ENCODE measurements around the gene GABPB2.

GRCh38 chr1:151069103-151069486 lies 1.5 kb upstream of the GABPB2 start:
- TF ChIP-seq CTCF (IDR thresholded peaks at IDR 0.05) (no peak), POLR2AphosphoS5 (IDR thresholded peaks at IDR 0.05; ENCODE audit: low read depth, low read length) (no peak), REST (IDR thresholded peaks at IDR 0.05; ENCODE audit: insufficient read depth in 1 of 2, low read depth in 2 of 2, low read length in 1 of 2) (no peak), SIN3A (IDR thresholded peaks at IDR 0.05; ENCODE audit: borderline replicate concordance, insufficient read depth, low read depth, low read length) (no peak)

Measured in Panc1 (cell line).